ENCODE results near the gene SUMF2.
A peak's percentile ranks its signal among the peaks of the same experiment; 100 is the strongest.
"Not testable (repeated sequence)": the region's sequence is repeated elsewhere in the genome, so short reads cannot be mapped to it uniquely, and the experiment has no call there.

Gene SUMF2

DNA sequence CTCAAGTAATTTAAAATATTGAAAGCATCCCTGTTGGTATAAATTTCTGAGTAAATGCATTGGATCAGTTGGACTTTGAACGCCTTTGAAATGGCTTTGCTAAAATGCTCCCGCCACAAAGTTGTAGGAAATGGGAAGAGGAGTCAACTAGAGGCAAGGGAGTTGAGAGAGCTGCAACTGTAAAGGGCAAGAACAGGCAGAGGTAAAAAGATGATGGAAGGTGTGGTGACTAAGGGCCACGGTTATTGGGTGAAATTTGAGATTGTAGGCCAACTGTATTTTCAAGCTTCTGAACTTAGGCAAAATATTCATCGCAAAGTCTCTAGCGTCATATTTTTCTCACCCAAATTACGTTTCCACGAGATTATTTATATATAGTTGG is 595 bp upstream of the SUMF2 start:
- DNase-seq, result no peak

DNA sequence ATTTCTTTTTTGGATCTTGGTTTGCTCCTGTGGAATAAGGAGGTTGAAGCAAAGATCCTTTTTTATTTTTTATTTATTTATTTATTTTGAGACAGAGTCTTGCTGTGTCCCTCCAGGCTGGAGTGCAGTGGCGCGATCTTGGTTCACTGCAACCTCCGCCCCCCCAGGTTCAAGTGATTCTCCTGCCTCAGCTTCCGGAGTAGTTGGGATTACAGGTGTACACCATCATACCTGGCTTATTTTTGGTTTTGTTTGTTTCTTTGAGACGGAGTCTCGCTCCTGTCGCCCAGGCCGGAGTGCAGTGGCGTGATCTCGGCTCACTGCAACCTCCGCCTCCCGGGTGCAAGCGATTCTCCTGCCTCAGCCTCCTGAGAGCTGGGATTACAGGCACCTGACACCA is 2.3 kb downstream of the SUMF2 start:
- not testable (repeated sequence) for DNase-seq

- peak; percentile 64 for DNase-seq
Measured at GRCh38 chr7:56074371-56074791, 10.3 kb downstream of the SUMF2 start.

DNA sequence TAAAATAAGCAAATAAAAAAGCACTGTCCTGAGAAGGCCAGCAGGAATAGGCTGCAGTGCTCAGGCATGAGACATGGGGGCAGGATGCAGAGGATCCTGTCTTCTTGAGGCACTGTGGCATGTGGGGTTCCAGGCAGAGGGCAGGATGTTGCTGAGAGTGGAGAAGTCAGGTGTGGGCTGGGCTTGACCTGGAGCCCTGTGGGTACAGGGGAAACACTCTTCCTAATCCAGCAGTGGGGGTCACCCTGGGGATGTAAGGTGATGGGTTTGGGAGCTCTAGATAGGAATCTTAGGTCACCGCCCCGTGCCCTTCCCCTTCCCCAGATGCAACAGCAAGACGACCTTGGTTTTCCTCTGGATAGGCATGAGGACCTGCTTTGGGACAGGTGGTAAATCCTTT is 13.6 kb downstream of the SUMF2 start:
- no peak for DNase-seq

DNA sequence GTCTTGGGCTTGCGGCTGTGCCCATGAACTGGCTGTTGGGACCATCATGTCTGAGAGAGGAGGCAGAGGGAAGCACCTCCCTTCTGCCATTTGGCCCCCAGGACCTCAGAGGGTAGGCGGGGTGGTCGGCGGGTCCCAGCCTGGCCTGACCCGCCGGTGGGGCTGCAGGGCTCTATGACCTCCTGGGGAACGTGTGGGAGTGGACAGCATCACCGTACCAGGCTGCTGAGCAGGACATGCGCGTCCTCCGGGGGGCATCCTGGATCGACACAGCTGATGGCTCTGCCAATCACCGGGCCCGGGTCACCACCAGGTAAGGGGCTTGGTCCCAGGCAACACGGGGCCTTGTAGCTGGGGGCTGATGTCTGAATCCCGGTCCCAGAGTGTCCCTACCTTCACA is 14.1 kb downstream of the SUMF2 start:
- no peak for DNase-seq

GRCh38 chr7:56079450-56080185 is 15.5 kb downstream of the SUMF2 start:
- peak; percentile 89 for DNase-seq

DNA sequence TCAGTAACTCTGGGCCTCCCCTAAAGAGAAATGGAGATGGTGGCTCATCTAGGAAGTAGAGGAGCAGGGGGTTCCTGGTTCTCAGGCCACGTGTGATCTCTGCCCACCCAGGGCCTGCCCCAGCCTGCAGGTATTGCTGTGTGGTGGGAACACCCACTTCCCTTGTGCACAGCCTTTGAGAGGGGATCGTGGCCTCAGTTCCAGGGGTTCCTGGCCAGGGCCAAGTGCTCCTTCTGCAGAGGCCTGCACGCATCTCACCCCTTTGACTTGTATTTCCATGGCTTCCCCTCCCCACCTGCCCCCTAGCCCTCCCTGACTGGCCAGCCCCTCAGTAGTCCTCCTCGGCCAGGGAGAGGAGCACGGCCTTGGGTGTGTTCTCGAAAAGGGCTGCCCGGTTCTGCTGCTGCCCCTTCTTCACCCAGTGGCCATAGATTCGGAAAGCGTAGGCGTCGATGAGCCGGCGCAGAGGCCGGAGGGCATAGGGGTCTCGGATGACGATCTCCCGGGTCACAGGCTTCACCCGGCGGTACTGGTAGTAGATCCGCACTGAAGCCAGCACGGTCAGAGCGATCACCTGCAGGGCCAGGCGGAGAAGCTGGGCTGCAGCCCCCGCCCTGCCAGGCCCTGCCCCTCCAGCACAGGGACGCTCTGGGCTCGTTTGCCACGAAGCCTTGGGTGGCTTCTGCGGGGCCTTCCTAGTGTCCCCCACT is 16.8 kb downstream of the SUMF2 start:
- not testable (repeated sequence) for DNase-seq

GRCh38 chr7:56081626-56082340 is 17.7 kb downstream of the SUMF2 start:
- DNase-seq, result no peak

DNA sequence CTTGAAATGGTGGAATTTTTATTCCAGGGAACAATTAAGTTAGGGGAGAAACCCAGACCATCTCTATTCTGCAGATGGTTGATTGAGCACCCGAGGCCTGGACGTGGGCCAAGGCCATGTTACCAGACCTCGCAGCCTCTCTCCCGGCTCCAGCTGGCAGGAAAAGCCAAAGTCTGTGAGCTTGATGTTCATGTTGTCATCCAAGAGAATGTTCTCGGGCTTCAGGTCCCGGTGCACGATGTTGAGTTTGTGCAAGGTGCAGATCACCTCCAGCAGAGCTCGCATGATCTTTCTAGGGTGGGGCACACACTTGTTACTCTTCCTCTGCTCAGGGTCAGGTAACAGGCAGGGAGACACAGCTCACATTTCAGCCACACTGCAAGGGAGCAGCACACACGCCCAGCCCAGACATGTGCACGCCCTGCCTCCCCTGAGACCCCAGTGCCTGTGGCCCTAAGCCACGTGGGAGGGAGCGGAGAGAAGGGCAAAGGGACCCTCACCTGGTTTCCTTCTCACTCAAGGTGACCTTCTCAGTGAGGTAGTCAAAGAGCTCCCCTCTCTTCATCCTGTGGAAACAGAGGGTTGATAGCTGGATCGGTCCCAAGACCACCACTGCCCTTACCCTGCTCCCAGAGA is 19.2 kb downstream of the SUMF2 start:
- peak; percentile 45 for DNase-seq

DNA sequence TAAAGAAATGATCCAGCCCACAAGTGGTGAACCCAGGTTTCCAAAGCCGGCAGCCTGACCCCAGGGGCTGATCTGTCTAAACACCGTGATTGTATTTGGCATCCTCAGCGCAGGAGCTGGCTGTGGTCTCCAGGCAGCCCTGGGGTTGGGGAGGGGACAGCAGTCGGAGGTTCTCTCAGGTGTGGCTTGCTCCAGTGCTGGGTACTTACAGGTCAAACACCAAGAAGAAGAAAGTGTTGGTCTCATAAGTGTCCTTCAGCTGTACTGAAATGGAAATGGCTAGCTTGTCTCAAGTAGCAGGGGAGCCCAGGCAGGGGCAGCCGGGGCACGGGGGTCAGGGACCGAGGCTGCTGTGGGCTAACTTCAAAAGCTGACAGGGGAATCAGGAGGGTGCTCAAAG is 22.7 kb downstream of the SUMF2 start:
- DNase-seq, result no peak

DNA sequence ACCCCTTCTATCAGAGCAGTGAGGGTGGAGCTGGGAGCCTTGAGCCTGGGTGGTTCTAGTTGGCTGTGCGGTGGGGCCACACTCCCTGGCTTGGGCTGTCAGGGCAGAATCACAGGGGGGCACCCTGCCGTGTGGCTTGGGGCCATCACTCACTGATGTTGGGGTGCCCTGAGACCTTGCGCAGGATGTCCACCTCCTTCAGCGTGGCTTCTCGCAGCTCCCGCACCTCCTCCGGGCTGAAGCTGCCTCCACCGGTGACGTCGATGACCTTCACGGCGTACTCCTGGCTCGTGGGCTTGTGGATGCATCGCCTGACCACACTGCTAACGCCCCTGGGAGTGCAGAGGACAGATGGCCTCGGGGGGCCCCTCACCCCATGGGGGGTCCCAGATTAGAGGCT is 23.4 kb downstream of the SUMF2 start:
- DNase-seq, result no peak

DNA sequence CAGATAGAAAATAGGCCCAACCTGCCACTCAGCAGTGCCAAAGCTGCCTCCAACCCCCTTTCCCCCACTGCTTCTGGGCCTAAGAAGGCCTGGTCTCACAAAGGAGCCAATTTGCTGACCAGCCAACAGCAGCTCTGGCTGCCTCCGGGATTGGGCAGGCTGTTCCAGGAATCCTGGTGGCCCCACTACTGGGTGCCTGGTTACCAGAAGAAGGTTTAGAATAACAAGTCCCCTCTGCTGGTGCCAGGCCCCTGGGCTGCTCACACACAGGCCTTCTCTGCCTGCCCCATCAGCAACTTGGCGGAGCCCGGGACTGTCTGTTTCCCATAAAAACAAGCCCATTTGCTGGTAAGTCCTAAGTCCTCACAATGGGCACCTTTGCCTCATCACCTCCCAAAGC is 27.5 kb downstream of the SUMF2 start:
- no peak for DNase-seq

DNA sequence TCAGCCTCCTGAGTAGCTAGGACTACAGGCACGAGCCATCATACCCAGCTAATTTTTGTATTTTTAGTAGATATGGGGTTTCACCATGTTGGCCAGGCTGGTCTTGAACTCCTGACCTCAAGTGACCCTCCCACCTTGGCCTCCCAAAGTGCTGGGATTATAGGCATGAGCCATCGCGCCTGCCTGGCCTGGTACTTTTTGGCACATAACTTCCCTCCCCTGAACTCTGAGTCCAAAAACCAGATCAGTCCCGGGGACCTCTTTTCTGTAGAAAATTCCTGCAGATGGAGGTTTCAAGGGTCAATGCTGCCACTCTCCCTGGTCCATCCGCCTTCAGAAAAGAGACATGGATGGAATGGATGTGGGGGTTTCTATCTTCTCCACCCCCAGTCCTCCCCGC is 28.3 kb downstream of the SUMF2 start:
- DNase-seq, result not testable (repeated sequence)

DNA sequence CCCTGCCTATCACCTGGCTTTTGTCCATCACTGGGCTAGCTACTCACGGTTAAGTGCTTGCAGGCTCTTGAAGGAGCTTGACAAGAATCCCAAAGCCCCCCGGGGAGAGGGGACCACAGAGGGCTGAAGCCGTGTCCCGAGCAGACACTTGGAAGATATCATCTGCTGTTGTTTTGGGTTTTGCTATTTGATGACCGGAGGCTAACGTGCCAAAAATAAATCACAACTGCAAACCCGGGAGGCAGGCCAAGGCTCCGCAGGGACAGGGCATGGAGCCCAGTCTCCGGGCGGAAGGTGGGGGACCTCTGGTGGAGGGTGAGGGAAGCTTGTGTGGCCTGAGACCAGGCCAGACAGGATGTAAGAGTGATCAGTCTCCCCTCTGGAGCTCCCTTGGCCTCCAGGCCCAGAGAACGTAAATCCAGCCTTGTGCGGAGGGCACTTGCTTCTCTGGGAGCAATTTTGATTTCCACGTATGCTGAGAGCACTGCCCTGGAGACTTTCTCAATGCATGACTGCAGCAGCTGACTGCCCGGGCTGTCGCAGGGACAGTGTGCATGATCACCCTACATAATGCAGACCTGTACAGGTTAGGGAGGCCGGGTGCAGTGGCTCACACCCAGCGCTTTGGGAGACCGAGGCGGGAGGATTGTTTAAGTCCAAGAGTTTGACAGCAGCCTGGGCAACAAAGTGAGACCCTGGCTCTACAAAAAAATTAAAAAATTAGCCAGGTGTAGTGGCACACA is 28.9 kb downstream of the SUMF2 start, which contains the start of gene PHKG1:
Gene PHKG1, minus strand, starts transcription at position 164 of the 743 bp plus-strand sequence. CDS start 4,011 bp downstream, outside the sequence.
- peak; percentile 51 for DNase-seq

DNA sequence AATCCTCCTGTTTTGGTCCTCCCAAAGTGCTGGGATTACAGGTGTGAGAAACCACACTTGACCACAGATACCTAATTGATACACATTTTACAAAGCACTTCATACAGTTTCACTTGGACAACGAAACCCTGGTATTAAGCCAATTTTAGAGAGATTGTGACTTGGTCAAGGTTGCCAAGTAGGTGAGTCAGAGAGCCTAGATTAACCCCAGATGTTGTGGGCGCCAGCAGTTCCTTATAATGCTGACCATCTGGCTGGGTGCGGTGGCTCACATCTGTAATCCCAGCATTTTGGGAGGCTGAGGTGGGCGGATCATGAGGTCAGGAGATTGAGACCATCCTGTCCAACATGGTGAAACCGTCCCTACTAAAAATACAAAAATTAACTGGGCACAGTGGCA is 33.6 kb downstream of the SUMF2 start:
- DNase-seq, result no peak

GRCh38 chr7:56098187-56099008 is 34.3 kb downstream of the SUMF2 start:
- not testable (repeated sequence) for DNase-seq

GRCh38 chr7:56099653-56100052 is 35.6 kb downstream of the SUMF2 start:
- no peak for DNase-seq

DNA sequence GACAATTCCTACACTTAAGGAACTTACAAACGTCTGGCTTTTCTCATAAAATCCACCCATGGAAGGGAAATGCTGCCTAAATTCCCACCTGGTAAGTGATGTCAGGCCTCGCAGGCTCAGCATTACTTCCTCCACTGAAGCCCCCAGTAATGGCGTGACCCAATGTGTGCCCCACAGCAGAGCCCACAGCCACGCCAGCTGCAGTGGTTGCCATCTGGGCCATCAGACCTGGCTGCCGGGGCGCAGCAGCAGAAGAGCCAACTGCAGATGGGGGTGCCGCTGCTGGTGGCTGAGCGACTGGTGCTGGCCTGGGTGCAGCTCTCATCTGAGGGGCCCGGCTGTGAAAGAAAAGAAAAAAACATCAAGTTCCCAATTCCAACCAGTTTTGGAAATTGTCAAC is 40.1 kb downstream of the SUMF2 start:
- DNase-seq, result not testable (repeated sequence)

- DNase-seq, result no peak
Measured at GRCh38 chr7:56105508-56105907, 41.4 kb downstream of the SUMF2 start.

- DNase-seq, result peak; percentile 99
Measured at GRCh38 chr7:56106108-56107073, 42.3 kb downstream of the SUMF2 start, which contains the start of gene CHCHD2. Gene CHCHD2 (minus strand): TSS chr7:56106476. CDS start chr7:56106413, 63 bp downstream.
